Endothelial cell of umbilical vein (primary cell): ENCODE measurements around the gene ATN1. TPM values are rescaled to one million over a fixed set of nuclear protein-coding genes. Genes with fewer than 3 reads are reported as not detected.
A peak's percentile ranks its signal among the peaks of the same experiment; 100 is the strongest.

Experiments used
- BruUV-seq: library from RNA; stranded (reverse); fragments of 400-500 nt; replicated peaks from 2 replicates; lab custom pipeline; 2021; lab: Mats Ljungman, UMichigan
- CTCF ChIA-PET: fragments of 300-600, 350-600 bp; sonication (Branson Sonifier 250); formaldehyde crosslinking; loops from one replicate; lab custom pipeline; 2021; ENCODE audit warnings: antibody characterized with exemption, inconsistent platforms; lab: Charles Lee
- POLR2A ChIA-PET: fragments of 300-600, 350-600 bp; sonication (Branson Sonifier 250); formaldehyde crosslinking; loops from one replicate; lab custom pipeline; 2021; ENCODE audit warnings: antibody characterized with exemption, inconsistent platforms; lab: Charles Lee
- DNase-seq: peaks from one replicate; pipeline ENCODE4 v3.0.0-alpha.2; 2011; ENCODE audit warnings: low read depth, low spot score
- FAIRE-seq: peaks from 2 replicates; lab custom pipeline; 2011; peaks lifted over from hg19 to GRCh38; lab: Jason Lieb, UNC
- H2AFZ ChIP-seq: 2 replicates; pipeline ENCODE4 v1.6.0; 2012; ENCODE audit warnings: low read depth, low read length, control low read depth, inconsistent platforms
- H3K27ac ChIP-seq: 2 replicates; pipeline ENCODE4 v1.5.1; 2011; ENCODE audit warnings: low read depth, mild to moderate bottlenecking, control low read depth, low read length, moderate library complexity; ENCODE audit not compliant: insufficient read depth
- H3K27me3 ChIP-seq, 2 experiments: 2 replicates each; pipeline versions ENCODE4 v1.6.0 to v1.6.1; 2011; ENCODE audit warnings: low read length in 2 of 2, mixed read lengths in 1 of 2; ENCODE audit not compliant: control insufficient read depth in 2 of 2, insufficient read depth in 2 of 2
- H3K36me3 ChIP-seq, 2 experiments: 2 replicates in 1 of 2; 3 replicates in 1 of 2; pipeline ENCODE4 v1.5.1; 2011; ENCODE audit warnings: low read length in 2 of 2, mild to moderate bottlenecking in 1 of 2, moderate library complexity in 1 of 2; ENCODE audit not compliant: control insufficient read depth in 2 of 2, insufficient read depth in 2 of 2; ENCODE audit errors: extremely low read depth in 1 of 2
- H3K4me1 ChIP-seq: 3 replicates; pipeline ENCODE4 v1.5.1; 2011; ENCODE audit warnings: mild to moderate bottlenecking, low read length; ENCODE audit not compliant: control insufficient read depth, insufficient read depth; ENCODE audit errors: extremely low read depth
- H3K4me2 ChIP-seq: 2 replicates; pipeline ENCODE4 v1.6.1; 2011; ENCODE audit warnings: low read length, control low read depth, mixed read lengths; ENCODE audit not compliant: insufficient read depth
- H3K4me3 ChIP-seq, 3 experiments: fragments of 200-600 bp in 1 of 3; sonication (generic), shearing (Covaris generic) in 1 of 3; replicated peaks in 1 of 3; 2 replicates each; pipeline ENCODE4 v1.5.1; 2011 to 2016; ENCODE audit warnings: control low read depth in 3 of 3, low read length in 3 of 3, mild to moderate bottlenecking in 2 of 3, inconsistent platforms in 1 of 3, low read depth in 1 of 3, moderate library complexity in 1 of 3; ENCODE audit not compliant: insufficient read depth in 1 of 3
- H3K79me2 ChIP-seq: 2 replicates; pipeline ENCODE4 v1.6.0; 2012; ENCODE audit warnings: low read length, inconsistent platforms; ENCODE audit not compliant: control insufficient read depth, insufficient read depth
- H3K9ac ChIP-seq: replicated peaks from 2 replicates; pipeline ENCODE3; 2011; ENCODE audit warnings: low read length, control low read depth; ENCODE audit not compliant: insufficient read depth; ENCODE audit errors: extremely low read depth
- H3K9me1 ChIP-seq: replicated peaks from 3 replicates; pipeline ENCODE4 v1.6.0; 2011; ENCODE audit warnings: mild to moderate bottlenecking, low read length; ENCODE audit not compliant: control insufficient read depth, insufficient read depth; ENCODE audit errors: extremely low read depth
- H3K9me3 ChIP-seq: replicated peaks from 2 replicates; pipeline ENCODE4 v1.5.1; 2012; ENCODE audit warnings: low read length, inconsistent platforms; ENCODE audit not compliant: control insufficient read depth, insufficient read depth
- H4K20me1 ChIP-seq: replicated peaks from 2 replicates; pipeline ENCODE3; 2011; ENCODE audit warnings: mild to moderate bottlenecking, low read length; ENCODE audit not compliant: control insufficient read depth, insufficient read depth; ENCODE audit errors: extremely low read depth
- EZH2 ChIP-seq: IDR thresholded peaks from 2 replicates; pipeline ENCODE4 v1.6.1; 2012; ENCODE audit warnings: borderline replicate concordance, low read depth, mild to moderate bottlenecking, moderate library complexity, low read length, inconsistent platforms; ENCODE audit not compliant: severe bottlenecking
- FOS ChIP-seq: IDR thresholded peaks from 2 replicates; pipeline ENCODE4 v1.6.1; 2011; ENCODE audit warnings: mild to moderate bottlenecking, low read length, moderate library complexity, borderline replicate concordance; ENCODE audit not compliant: insufficient read depth
- GATA2 ChIP-seq: IDR thresholded peaks from 2 replicates; pipeline ENCODE4 v1.7.0; 2011; ENCODE audit warnings: low read depth, mild to moderate bottlenecking, moderate library complexity, mixed read lengths, low read length; ENCODE audit not compliant: insufficient read length, insufficient read depth
- JUN ChIP-seq: IDR thresholded peaks from 2 replicates; pipeline ENCODE4 v1.6.1; 2011; ENCODE audit warnings: borderline replicate concordance, low read depth; ENCODE audit not compliant: insufficient read length, insufficient read depth
- MYC ChIP-seq: IDR thresholded peaks from one replicate; pipeline ENCODE4 v1.6.1; 2011; ENCODE audit warnings: mild to moderate bottlenecking, low read depth, low read length
- POLR2A ChIP-seq: IDR thresholded peaks from 2 replicates; pipeline ENCODE4 v1.6.1; 2012; ENCODE audit warnings: low read depth, mild to moderate bottlenecking, control low read depth, low read length
- POLR2AphosphoS5 ChIP-seq: IDR thresholded peaks from 2 replicates; pipeline ENCODE4 v1.6.1; 2012; ENCODE audit warnings: low read depth, mild to moderate bottlenecking, control low read depth, low read length, moderate library complexity; ENCODE audit not compliant: insufficient read depth
- dilution Hi-C: fragments of 300-500 bp; cut with MboI; formaldehyde crosslinking; loops from one replicate; pipeline ENCODE4 v1.15.0; 2019; ENCODE audit warnings: low sequenced_read_pairs; ENCODE audit not compliant: extremely low pct_ligation_motif_present
- intact Hi-C: fragments of 100-400 bp; cut with micrococcal nuclease; formaldehyde crosslinking; loops from one replicate; pipeline ENCODE4 v1.10.0; 2022
- polyA plus RNA-seq, 4 experiments: library from polyadenylated mRNA; depleted of rRNA in 3 of 4; stranded (reverse) in 3 of 4; unstranded in 1 of 4; fragments of >200 nt; gene quantifications; 2 replicates each; pipeline versions ENCODE4 v1.2.1 to v1.2.3, GENCODE V29; 2011 to 2012; ENCODE audit warnings: missing spikeins in 1 of 4
- total RNA-seq: library from RNA; stranded (reverse); gene quantifications from 2 replicates; pipeline ENCODE4 v1.2.3, GENCODE V29; 2021
- TF ChIP-seq, protein P1 (sequence below): IDR thresholded peaks from 2 replicates; pipeline ENCODE4 v1.6.1; 2011; ENCODE audit not compliant: insufficient read depth, insufficient read length
- TF ChIP-seq, protein P2 (sequence below), 2 donors: IDR thresholded peaks; 1 replicate in 1 of 2; 2 replicates in 1 of 2; pipeline ENCODE4 v1.5.1; 2011; ENCODE audit warnings: low read length in 2 of 2, mild to moderate bottlenecking in 2 of 2, moderate library complexity in 2 of 2, control low read depth in 1 of 2, inconsistent platforms in 1 of 2, low read depth in 1 of 2; ENCODE audit not compliant: insufficient read depth in 1 of 2; ENCODE audit errors: extremely low read depth in 1 of 2

The ATN1 gene
- total and polyA plus RNA-seq, 2 donors (not counting 3 experiments of a cell fraction or from before 2014, with no cell fraction given) = 46.4 to 117 TPM

DNA sequence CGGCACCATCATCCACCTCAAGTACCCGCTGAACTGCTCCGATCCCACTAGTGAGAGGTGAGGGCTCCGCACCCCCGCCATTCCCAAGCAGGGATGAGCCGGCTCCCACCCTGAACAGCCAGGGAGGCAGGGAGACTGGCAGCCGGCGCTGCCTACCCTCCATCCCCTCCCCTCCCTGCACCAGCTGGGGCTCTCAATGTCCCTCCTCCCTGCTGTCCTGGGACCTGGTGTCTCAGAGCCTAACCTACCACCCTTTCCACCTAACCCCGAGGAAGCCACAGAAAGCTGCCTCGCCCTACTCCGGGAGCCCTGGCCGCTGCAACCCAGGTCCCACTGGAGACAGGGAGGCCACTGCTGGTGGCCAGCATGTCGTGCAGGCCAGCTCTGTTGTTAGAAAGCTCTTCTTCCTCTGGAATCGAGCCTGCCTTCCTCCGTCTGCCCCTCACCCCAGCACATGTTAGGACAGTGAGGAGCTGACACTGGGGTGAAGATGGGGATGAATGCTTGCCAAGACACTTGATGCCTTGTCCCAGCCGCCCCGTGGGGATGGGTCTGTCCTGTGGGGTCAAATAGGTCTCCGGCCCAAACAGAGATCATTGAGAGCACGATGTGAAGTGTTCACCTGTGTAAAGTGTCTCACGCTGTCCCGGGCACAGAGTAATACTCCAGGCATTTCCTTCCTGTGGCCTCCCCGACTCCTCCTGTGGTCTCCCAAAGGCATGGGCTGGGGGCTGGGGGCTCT lies 24.5 kb downstream of the ATN1 start:
- TF ChIP-seq EZH2 (no peak), GATA2 (no peak), FOS (no peak), POLR2A (no peak), POLR2AphosphoS5 (no peak), JUN (no peak), MYC (no peak)
- TF ChIP-seq, protein P1, sequence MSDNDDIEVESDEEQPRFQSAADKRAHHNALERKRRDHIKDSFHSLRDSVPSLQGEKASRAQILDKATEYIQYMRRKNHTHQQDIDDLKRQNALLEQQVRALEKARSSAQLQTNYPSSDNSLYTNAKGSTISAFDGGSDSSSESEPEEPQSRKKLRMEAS = no peak
- TF ChIP-seq, protein P2, sequence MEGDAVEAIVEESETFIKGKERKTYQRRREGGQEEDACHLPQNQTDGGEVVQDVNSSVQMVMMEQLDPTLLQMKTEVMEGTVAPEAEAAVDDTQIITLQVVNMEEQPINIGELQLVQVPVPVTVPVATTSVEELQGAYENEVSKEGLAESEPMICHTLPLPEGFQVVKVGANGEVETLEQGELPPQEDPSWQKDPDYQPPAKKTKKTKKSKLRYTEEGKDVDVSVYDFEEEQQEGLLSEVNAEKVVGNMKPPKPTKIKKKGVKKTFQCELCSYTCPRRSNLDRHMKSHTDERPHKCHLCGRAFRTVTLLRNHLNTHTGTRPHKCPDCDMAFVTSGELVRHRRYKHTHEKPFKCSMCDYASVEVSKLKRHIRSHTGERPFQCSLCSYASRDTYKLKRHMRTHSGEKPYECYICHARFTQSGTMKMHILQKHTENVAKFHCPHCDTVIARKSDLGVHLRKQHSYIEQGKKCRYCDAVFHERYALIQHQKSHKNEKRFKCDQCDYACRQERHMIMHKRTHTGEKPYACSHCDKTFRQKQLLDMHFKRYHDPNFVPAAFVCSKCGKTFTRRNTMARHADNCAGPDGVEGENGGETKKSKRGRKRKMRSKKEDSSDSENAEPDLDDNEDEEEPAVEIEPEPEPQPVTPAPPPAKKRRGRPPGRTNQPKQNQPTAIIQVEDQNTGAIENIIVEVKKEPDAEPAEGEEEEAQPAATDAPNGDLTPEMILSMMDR (IDR thresholded peaks at IDR 0.05; ENCODE audit: extremely low read depth in 1 of 2, insufficient read depth in 1 of 2, low read depth in 1 of 2, low read length in 2 of 2) = no peak
- no peak overlapping the region for H3K27ac ChIP-seq
- dilution Hi-C loops = no loop called here
- H3K9me1 ChIP-seq = no peaks in the 10 kb centered on the region
- H2AFZ ChIP-seq = peak overlapping the region; percentile 25
- BruUV-seq = no TSS peak
- DNase-seq (no peak), FAIRE-seq (no peak)
- no peaks in the 10 kb centered on the region for H3K9me3 ChIP-seq
- no peaks in the 10 kb centered on the region for H4K20me1 ChIP-seq
- H3K27me3 ChIP-seq = no peaks in the 10 kb centered on the region
- H3K4me1 ChIP-seq = peaks cover 17% of the 10 kb centered on the region
- no peak overlapping the region for H3K4me2 ChIP-seq
- POLR2A ChIA-PET = no interaction called here
- H3K36me3 ChIP-seq = no peaks in the 10 kb centered on the region
- CTCF ChIA-PET = interaction anchor here (1.5 kb wide), 2 partner anchors 10 to 12 kb away, joined by 4 to 8 read pairs; no protein-coding TSS in a partner anchor
- H3K4me3 ChIP-seq = no peak overlapping the region
- intact Hi-C loops = no loop called here
- H3K79me2 ChIP-seq = no peaks in the 10 kb centered on the region
- no peak overlapping the region for H3K9ac ChIP-seq
